ENCODE measurements around the gene IGFBP2. TPM values are rescaled to one million over a fixed set of nuclear protein-coding genes. Genes with fewer than 3 reads are reported as not detected.

Gene IGFBP2
- total RNA-seq, 1 donor from 2014 or later: 371 TPM

- peaks cover 32% of the 10 kb centered on the region for H3K4me1 ChIP-seq
- TF ChIP-seq EZH2phosphoT487 (IDR thresholded peaks at IDR 0.05): no peak
- no peak for TF ChIP-seq CTCF (IDR thresholded peaks at IDR 0.05)
- TF ChIP-seq EZH2 (IDR thresholded peaks at IDR 0.05): no peak
- no peak overlapping the region for H2AFZ ChIP-seq (replicated peaks)
- no peak overlapping the region for H3K4me2 ChIP-seq
- no peak overlapping the region for H3K9ac ChIP-seq
- Mint-ChIP-seq H3K9me3 (no peaks in the 10 kb centered on the region), H3K4me3 (no peak overlapping the region), H3K27me3 (ENCODE audit: insufficient read depth, low read depth) (no peaks in the 10 kb centered on the region), H3K27ac (peak overlapping the region; percentile 15), H3K36me3 (peaks cover 42% of the 10 kb centered on the region), H3K4me1 (peaks cover 75% of the 10 kb centered on the region)
- no peak overlapping the region for H3K4me3 ChIP-seq
- H3F3A ChIP-seq (ENCODE audit: low read depth): peaks cover 9% of the 10 kb centered on the region
- no peaks in the 10 kb centered on the region for H3K36me3 ChIP-seq
- no peak overlapping the region for H3K27ac ChIP-seq
- DNase-seq (ENCODE audit: low spot score): no peak
- H3K27me3 ChIP-seq: no peaks in the 10 kb centered on the region
- peaks cover 100% of the 10 kb centered on the region for H3K79me2 ChIP-seq (ENCODE audit: low read depth)
- no peaks in the 10 kb centered on the region for H3K9me3 ChIP-seq (ENCODE audit: low read depth)
- peaks cover 100% of the 10 kb centered on the region for H4K20me1 ChIP-seq (ENCODE audit: low read depth)
These were observed 19.3 kb downstream of the IGFBP2 start for GRCh38 chr2:216652566-216652965.

- Histone ChIP-seq H2AFZ (replicated peaks) (no peak overlapping the region), H3F3A (ENCODE audit: low read depth) (peaks cover 9% of the 10 kb centered on the region), H3K79me2 (ENCODE audit: low read depth) (peaks cover 100% of the 10 kb centered on the region), H3K27ac (no peak overlapping the region), H4K20me1 (ENCODE audit: low read depth) (peaks cover 100% of the 10 kb centered on the region), H3K4me1 (peaks cover 37% of the 10 kb centered on the region), H3K4me3 (no peak overlapping the region), H3K4me2 (no peak overlapping the region), H3K27me3 (no peaks in the 10 kb centered on the region), H3K36me3 (peaks cover 5% of the 10 kb centered on the region), H3K9ac (no peak overlapping the region), H3K9me3 (ENCODE audit: low read depth) (no peaks in the 10 kb centered on the region)
- Mint-ChIP-seq H3K27me3 (ENCODE audit: insufficient read depth, low read depth) (no peaks in the 10 kb centered on the region), H3K4me1 (peaks cover 80% of the 10 kb centered on the region), H3K27ac (peak overlapping the region; percentile 15), H3K36me3 (peaks cover 36% of the 10 kb centered on the region), H3K9me3 (no peaks in the 10 kb centered on the region), H3K4me3 (no peak overlapping the region)
- no peak for DNase-seq (ENCODE audit: low spot score)
- TF ChIP-seq EZH2phosphoT487 (IDR thresholded peaks at IDR 0.05): no peak
- no peak for TF ChIP-seq CTCF (IDR thresholded peaks at IDR 0.05)
- TF ChIP-seq EZH2 (IDR thresholded peaks at IDR 0.05): no peak
These were observed 20.0 kb downstream of the IGFBP2 start for GRCh38 chr2:216653093-216653799.

- no peak overlapping the region for H3K4me3 ChIP-seq
- TF ChIP-seq EZH2 (IDR thresholded peaks at IDR 0.05): no peak
- TF ChIP-seq EZH2phosphoT487 (IDR thresholded peaks at IDR 0.05): no peak
- TF ChIP-seq CTCF (IDR thresholded peaks at IDR 0.05): no peak
- Mint-ChIP-seq H3K4me3 (no peak overlapping the region), H3K4me1 (peaks cover 81% of the 10 kb centered on the region), H3K27me3 (ENCODE audit: insufficient read depth, low read depth) (no peaks in the 10 kb centered on the region), H3K36me3 (peaks cover 34% of the 10 kb centered on the region), H3K27ac (no peak overlapping the region), H3K9me3 (no peaks in the 10 kb centered on the region)
- H3K36me3 ChIP-seq: peaks cover 5% of the 10 kb centered on the region
- H3F3A ChIP-seq (ENCODE audit: low read depth): peaks cover 7% of the 10 kb centered on the region
- H3K9me3 ChIP-seq (ENCODE audit: low read depth): no peaks in the 10 kb centered on the region
- no peak overlapping the region for H3K4me2 ChIP-seq
- H3K9ac ChIP-seq: no peak overlapping the region
- DNase-seq (ENCODE audit: low spot score): no peak
- H3K27ac ChIP-seq: no peak overlapping the region
- peaks cover 35% of the 10 kb centered on the region for H3K4me1 ChIP-seq
- no peak overlapping the region for H2AFZ ChIP-seq (replicated peaks)
- peaks cover 100% of the 10 kb centered on the region for H4K20me1 ChIP-seq (ENCODE audit: low read depth)
- peaks cover 100% of the 10 kb centered on the region for H3K79me2 ChIP-seq (ENCODE audit: low read depth)
- H3K27me3 ChIP-seq: no peaks in the 10 kb centered on the region
These were observed 20.7 kb downstream of the IGFBP2 start for GRCh38 chr2:216653931-216654365.
